Colonic mucosa (tissue), 4 donors: Measurements from ENCODE around the gene ISLR. TPM values are rescaled to one million over a fixed set of nuclear protein-coding genes. Genes with fewer than 3 reads are reported as not detected.

Source experiments
- DNase-seq: peaks from one replicate; pipeline ENCODE4 v3.0.0-alpha.2; 2020
- H3K27ac ChIP-seq: fragments of 200-600 bp; one replicate; pipeline ENCODE4 v1.8.0; 2021
- H3K27me3 ChIP-seq: fragments of 200-600 bp; one replicate; pipeline ENCODE4 v1.8.0; 2021
- H3K36me3 ChIP-seq: fragments of 200-600 bp; one replicate; pipeline ENCODE4 v1.8.0; 2021
- H3K4me1 ChIP-seq: fragments of 200-600 bp; one replicate; pipeline ENCODE4 v1.8.0; 2021; ENCODE audit warnings: mild to moderate bottlenecking
- H3K4me3 ChIP-seq: fragments of 200-600 bp; one replicate; pipeline ENCODE4 v1.8.0; 2021
- H3K9ac ChIP-seq, 2 donors: one replicate each; pipeline ENCODE4 v1.7.0; 2013; ENCODE audit warnings: control low read depth in 2 of 2, low read depth in 2 of 2, low read length in 2 of 2
- H3K9me3 ChIP-seq: fragments of 200-600 bp; one replicate; pipeline ENCODE4 v1.8.0; 2021
- intact Hi-C: fragments of 100-400 bp; cut with DNase I; formaldehyde crosslinking; loops from one replicate; pipeline ENCODE4 v1.14.1; 2022
- total RNA-seq, 2 donors: library from RNA; stranded (reverse); fragmentation: NEBNext Ultra II Directional in 1 of 2; extraction: Animal tissue kit (Norgen Biotek cat#: 25700) in 1 of 2; gene quantifications; one replicate each; pipeline ENCODE4 v1.2.1, GENCODE V29; 2021
- TF ChIP-seq, protein P1 (sequence below): fragments of 200-600 bp; IDR thresholded peaks from one replicate; pipeline ENCODE4 v1.8.0; 2022; ENCODE audit warnings: antibody characterized with exemption, mild to moderate bottlenecking
- donor health status: healthy.
- donor health status: DM: no; HTN: no; CAD: no.
- donor health status: DM: no; HTN: no; CAD: no.

Gene ISLR
- total RNA-seq, 2 donors from 2014 or later = 3.6 to 8.5 TPM

DNA sequence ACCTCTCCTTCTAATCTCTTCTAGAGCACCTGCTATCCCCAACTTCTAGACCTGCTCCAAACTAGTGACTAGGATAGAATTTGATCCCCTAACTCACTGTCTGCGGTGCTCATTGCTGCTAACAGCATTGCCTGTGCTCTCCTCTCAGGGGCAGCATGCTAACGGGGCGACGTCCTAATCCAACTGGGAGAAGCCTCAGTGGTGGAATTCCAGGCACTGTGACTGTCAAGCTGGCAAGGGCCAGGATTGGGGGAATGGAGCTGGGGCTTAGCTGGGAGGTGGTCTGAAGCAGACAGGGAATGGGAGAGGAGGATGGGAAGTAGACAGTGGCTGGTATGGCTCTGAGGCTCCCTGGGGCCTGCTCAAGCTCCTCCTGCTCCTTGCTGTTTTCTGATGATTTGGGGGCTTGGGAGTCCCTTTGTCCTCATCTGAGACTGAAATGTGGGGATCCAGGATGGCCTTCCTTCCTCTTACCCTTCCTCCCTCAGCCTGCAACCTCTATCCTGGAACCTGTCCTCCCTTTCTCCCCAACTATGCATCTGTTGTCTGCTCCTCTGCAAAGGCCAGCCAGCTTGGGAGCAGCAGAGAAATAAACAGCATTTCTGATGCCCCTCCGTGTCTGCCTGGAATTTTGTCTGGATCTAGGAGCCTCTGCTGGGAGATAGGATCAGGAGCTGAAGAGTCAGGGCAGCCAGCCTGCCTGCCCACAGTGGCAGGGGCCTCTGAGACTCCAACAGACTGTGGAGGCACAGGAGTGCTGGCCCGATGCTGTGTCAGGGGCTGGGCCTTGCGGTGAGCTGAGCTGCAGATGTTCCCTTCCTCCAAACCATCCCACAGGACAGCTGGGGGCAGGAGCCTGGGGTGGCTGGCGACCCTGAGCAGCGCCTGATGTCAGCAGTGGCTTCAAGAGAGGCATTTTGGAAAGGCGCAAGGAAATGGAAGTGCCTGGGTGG lies 3.0 kb downstream of the ISLR start:
- no peaks in the 10 kb centered on the region for H3K27me3 ChIP-seq
- intact Hi-C loops = no loop called here
- H3K36me3 ChIP-seq = no peaks in the 10 kb centered on the region
- H3K27ac ChIP-seq = no peak overlapping the region
- TF ChIP-seq, protein P1, sequence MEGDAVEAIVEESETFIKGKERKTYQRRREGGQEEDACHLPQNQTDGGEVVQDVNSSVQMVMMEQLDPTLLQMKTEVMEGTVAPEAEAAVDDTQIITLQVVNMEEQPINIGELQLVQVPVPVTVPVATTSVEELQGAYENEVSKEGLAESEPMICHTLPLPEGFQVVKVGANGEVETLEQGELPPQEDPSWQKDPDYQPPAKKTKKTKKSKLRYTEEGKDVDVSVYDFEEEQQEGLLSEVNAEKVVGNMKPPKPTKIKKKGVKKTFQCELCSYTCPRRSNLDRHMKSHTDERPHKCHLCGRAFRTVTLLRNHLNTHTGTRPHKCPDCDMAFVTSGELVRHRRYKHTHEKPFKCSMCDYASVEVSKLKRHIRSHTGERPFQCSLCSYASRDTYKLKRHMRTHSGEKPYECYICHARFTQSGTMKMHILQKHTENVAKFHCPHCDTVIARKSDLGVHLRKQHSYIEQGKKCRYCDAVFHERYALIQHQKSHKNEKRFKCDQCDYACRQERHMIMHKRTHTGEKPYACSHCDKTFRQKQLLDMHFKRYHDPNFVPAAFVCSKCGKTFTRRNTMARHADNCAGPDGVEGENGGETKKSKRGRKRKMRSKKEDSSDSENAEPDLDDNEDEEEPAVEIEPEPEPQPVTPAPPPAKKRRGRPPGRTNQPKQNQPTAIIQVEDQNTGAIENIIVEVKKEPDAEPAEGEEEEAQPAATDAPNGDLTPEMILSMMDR = no peak
- no peak for DNase-seq
- H3K9me3 ChIP-seq = no peaks in the 10 kb centered on the region
- no peaks in the 10 kb centered on the region for H3K4me1 ChIP-seq
- H3K4me3 ChIP-seq = no peak overlapping the region
- H3K9ac ChIP-seq = peak overlapping the region in 1 of 2 donors; percentile 5

DNA sequence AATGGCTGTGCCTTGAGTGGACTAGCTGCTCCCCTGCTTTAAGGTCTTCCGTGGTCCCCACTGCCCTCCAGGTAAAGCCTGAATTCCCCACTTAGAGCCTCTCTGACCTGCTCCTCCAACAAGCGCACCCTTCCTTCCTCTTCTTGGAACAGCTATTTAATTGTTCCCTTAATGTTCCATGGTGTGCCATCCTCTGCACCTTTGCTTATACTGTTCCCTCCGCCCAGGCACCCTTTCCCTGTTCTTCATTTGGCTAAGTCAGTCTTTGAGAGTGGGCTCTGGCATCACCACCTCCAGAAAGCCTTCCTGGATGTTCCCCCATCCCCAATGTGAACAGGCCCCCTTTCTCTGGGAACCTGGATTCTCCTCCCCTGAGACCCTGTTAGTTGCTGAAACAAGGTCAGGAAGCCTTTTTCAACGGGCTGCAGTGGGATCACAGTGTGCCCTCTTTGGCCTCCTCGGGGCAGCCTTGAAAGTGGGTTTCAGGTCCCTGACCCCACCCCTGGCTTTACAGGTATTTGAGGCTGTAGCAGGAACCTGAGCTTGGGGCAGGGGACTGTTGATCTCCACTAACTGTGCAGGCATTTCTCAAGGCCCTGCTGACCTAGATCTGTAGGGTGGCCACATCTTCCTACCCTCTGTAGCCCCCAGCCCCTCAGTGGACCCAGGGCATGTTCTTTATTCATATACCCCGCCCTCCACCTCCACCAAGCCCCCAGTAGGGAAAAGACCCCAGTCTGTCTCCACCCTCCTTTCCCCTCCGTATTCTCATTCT lies 5.0 kb downstream of the ISLR start:
- no peaks in the 10 kb centered on the region for H3K36me3 ChIP-seq
- no peak overlapping the region for H3K9ac ChIP-seq
- H3K27me3 ChIP-seq = no peaks in the 10 kb centered on the region
- H3K9me3 ChIP-seq = no peaks in the 10 kb centered on the region
- no peaks in the 10 kb centered on the region for H3K4me1 ChIP-seq
- TF ChIP-seq, protein P1 = no peak
- no peak for DNase-seq
- no peak overlapping the region for H3K4me3 ChIP-seq
- H3K27ac ChIP-seq = no peak overlapping the region
- intact Hi-C loops = no loop called here

GRCh38 chr15:74179101-74179841 lies 5.8 kb downstream of the ISLR start:
- Histone ChIP-seq H3K9ac (no peak overlapping the region), H3K4me3 (no peak overlapping the region), H3K27me3 (no peaks in the 10 kb centered on the region), H3K27ac (no peak overlapping the region), H3K36me3 (no peaks in the 10 kb centered on the region), H3K9me3 (no peaks in the 10 kb centered on the region), H3K4me1 (no peaks in the 10 kb centered on the region)
- DNase-seq = no peak
- intact Hi-C loops = no loop called here
- TF ChIP-seq, protein P1 = no peak

DNA sequence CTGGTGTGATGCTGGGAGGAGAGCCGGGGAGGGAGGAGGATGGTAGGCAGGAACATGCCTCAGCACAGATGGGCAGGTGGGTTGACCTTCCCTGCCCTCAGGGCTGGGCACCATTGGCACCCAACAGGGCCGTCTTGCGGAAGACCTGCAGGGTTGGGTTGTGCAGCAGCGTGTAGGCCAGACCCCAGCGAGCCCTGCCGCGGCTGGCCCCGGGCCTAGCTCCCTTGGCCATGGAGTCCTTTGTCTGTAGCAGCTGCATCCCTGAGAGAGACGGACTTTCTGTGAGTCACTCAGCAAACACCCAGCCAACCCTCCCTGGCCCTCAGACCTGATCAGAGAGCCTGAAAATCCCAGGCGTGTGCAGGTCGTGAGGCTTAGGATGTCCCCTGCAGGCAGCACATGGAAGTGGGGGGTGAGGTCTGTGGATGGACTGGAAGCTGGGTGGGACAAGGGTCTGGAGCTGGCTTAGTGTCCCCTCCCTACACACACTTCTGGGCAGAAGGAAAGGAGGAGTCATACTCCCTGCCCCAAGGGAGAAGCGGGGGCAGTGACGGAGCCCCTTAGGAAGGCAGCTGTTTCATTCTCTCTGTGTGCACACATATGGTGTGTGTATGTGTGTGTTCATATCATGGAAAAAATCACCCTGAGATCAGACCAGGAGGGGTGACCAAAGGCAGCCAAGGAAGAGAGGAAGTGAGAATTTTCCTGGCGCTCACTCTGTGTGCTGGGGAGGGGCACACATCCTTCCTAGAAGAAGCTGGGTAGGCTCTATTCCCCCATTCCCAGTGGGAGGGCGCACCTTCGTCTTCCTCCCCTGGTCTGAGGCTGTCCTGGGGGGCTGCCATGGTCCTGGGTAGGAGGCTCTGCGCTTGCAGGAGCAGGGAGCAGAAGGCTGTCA lies 6.7 kb downstream of the ISLR start:
- DNase-seq = no peak
- Histone ChIP-seq H3K9me3 (no peaks in the 10 kb centered on the region), H3K27ac (no peak overlapping the region), H3K4me3 (no peak overlapping the region), H3K9ac (no peak overlapping the region), H3K4me1 (no peaks in the 10 kb centered on the region), H3K36me3 (no peaks in the 10 kb centered on the region), H3K27me3 (no peaks in the 10 kb centered on the region)
- TF ChIP-seq, protein P1 = no peak
- intact Hi-C loops = no loop called here
